Neural cell (in vitro differentiated cells): Measurements from ENCODE around the gene NPLOC4. TPM values are rescaled to one million over a fixed set of nuclear protein-coding genes. Genes with fewer than 3 reads are reported as not detected.

Experiments
- H2AFZ ChIP-seq: fragments of 200-600, 300-800 bp; sonication (generic), shearing (Covaris generic); 2 replicates; pipeline ENCODE4 v1.6.0; 2014; ENCODE audit warnings: low read depth, mild to moderate bottlenecking, antibody characterized with exemption, low read length, moderate library complexity
- H3F3A ChIP-seq: fragments of 200-600 bp; shearing (Covaris generic); 2 replicates; pipeline ENCODE4 v1.6.1; 2016; ENCODE audit warnings: mild to moderate bottlenecking, moderate library complexity, mixed read lengths, antibody characterized with exemption, low read length; ENCODE audit not compliant: insufficient read depth, poor library complexity, severe bottlenecking
- H3K27ac ChIP-seq: fragments of 200-600, 300-800 bp; sonication (generic), shearing (Covaris generic); 2 replicates; pipeline ENCODE4 v1.5.1; 2014; ENCODE audit warnings: mild to moderate bottlenecking, low read length, moderate library complexity
- H3K27me3 ChIP-seq: fragments of 300-800, 200-600 bp; sonication (generic), shearing (Covaris generic); 2 replicates; pipeline ENCODE4 v1.6.0; 2014; ENCODE audit warnings: mild to moderate bottlenecking, low read depth, low read length, moderate library complexity; ENCODE audit not compliant: insufficient read depth
- H3K36me3 ChIP-seq: fragments of 300-800, 200-600 bp; sonication (generic), shearing (Covaris generic); 2 replicates; pipeline ENCODE4 v1.5.1; 2014; ENCODE audit warnings: mild to moderate bottlenecking, antibody characterized with exemption, low read length, moderate library complexity; ENCODE audit not compliant: insufficient read depth
- H3K4me2 ChIP-seq: fragments of 300-800, 200-600 bp; sonication (generic), shearing (Covaris generic); 2 replicates; pipeline ENCODE4 v1.6.0; 2014; ENCODE audit warnings: mild to moderate bottlenecking, low read length
- H3K4me3 ChIP-seq: fragments of 300-800, 200-600 bp; sonication (generic), shearing (Covaris generic); 2 replicates; pipeline ENCODE4 v1.5.1; 2014; ENCODE audit warnings: mild to moderate bottlenecking, low read length, moderate library complexity
- H3K79me2 ChIP-seq: fragments of 200-600 bp; shearing (Covaris generic); replicated peaks from 2 replicates; pipeline ENCODE4 v1.6.0; 2014; ENCODE audit warnings: mild to moderate bottlenecking, low read length, moderate library complexity; ENCODE audit not compliant: insufficient read depth
- H3K9ac ChIP-seq: fragments of 300-800, 200-600 bp; sonication (generic), shearing (Covaris generic); 2 replicates; pipeline ENCODE4 v1.6.1; 2016; ENCODE audit warnings: mild to moderate bottlenecking, low read length, mixed read lengths
- H3K9me2 ChIP-seq: fragments of 200-600 bp; shearing (Covaris generic); 2 replicates; pipeline ENCODE4 v1.6.1; 2016; ENCODE audit warnings: mild to moderate bottlenecking, low read length, mixed read lengths; ENCODE audit not compliant: insufficient read depth
- H3K9me3 ChIP-seq: fragments of 200-600, 300-800 bp; sonication (generic), shearing (Covaris generic); 2 replicates; pipeline ENCODE4 v1.6.1; 2016; ENCODE audit warnings: mild to moderate bottlenecking, mixed run types, low read length, moderate library complexity, mixed read lengths
- H4K20me1 ChIP-seq: fragments of 200-600 bp; shearing (Covaris generic); 2 replicates; pipeline ENCODE4 v1.6.1; 2016; ENCODE audit warnings: mild to moderate bottlenecking, mixed run types; ENCODE audit not compliant: insufficient read depth
- CTCF ChIP-seq: fragments of 450-650 bp; IDR thresholded peaks from 2 replicates; pipeline ENCODE4 v1.5.1; 2014; ENCODE audit warnings: antibody characterized with exemption, mild to moderate bottlenecking, moderate library complexity; ENCODE audit not compliant: poor library complexity, severe bottlenecking
- EP300 ChIP-seq: fragments of 450-650 bp; conservative IDR thresholded peaks from 2 replicates; pipeline ENCODE4 v1.6.1; 2014; ENCODE audit warnings: antibody characterized with exemption, mild to moderate bottlenecking, moderate library complexity; ENCODE audit not compliant: poor library complexity, severe bottlenecking
- EZH2 ChIP-seq: fragments of 200-600, 300-800 bp; shearing (Covaris generic), sonication (generic); IDR thresholded peaks from 2 replicates; pipeline ENCODE4 v1.6.1; 2014; ENCODE audit warnings: antibody characterized with exemption, low read length, borderline replicate concordance, mild to moderate bottlenecking; ENCODE audit not compliant: insufficient read depth, poor library complexity, severe bottlenecking
- MXI1 ChIP-seq: fragments of 450-650 bp; conservative IDR thresholded peaks from 2 replicates; pipeline ENCODE4 v1.6.1; 2014; ENCODE audit warnings: antibody characterized with exemption, mild to moderate bottlenecking; ENCODE audit not compliant: poor library complexity, severe bottlenecking
- POLR2AphosphoS5 ChIP-seq: IDR thresholded peaks from 2 replicates; pipeline ENCODE4 v1.6.1; 2012
- RAD21 ChIP-seq: fragments of 450-650 bp; conservative IDR thresholded peaks from 2 replicates; pipeline ENCODE4 v1.6.1; 2014; ENCODE audit warnings: antibody characterized with exemption, mild to moderate bottlenecking, moderate library complexity
- SMC3 ChIP-seq: fragments of 450-650 bp; conservative IDR thresholded peaks from 2 replicates; pipeline ENCODE4 v1.6.1; 2014; ENCODE audit warnings: antibody characterized with exemption, mild to moderate bottlenecking, moderate library complexity; ENCODE audit not compliant: poor library complexity
- TAF1 ChIP-seq: IDR thresholded peaks from 2 replicates; pipeline ENCODE4 v1.6.1; 2012; ENCODE audit warnings: low read depth
- polyA plus RNA-seq: library from polyadenylated mRNA; depleted of rRNA; stranded (reverse); fragments of >200 nt; gene quantifications from 2 replicates; pipeline ENCODE4 v1.2.3, GENCODE V29; 2014
- TF ChIP-seq, protein P1 (sequence below): IDR thresholded peaks from 2 replicates; pipeline ENCODE4 v1.6.1; 2012; ENCODE audit warnings: borderline replicate concordance

Gene NPLOC4
- polyA plus RNA-seq, 1 donor from 2014 or later: 32.3 TPM

- H3F3A ChIP-seq: no peaks in the 10 kb centered on the region
- no peak overlapping the region for H2AFZ ChIP-seq
- no peak overlapping the region for H3K27ac ChIP-seq
- no peak overlapping the region for H3K9ac ChIP-seq
- peaks cover 13% of the 10 kb centered on the region for H3K36me3 ChIP-seq
- no peak overlapping the region for H3K4me3 ChIP-seq
- no peaks in the 10 kb centered on the region for H3K9me3 ChIP-seq
- H4K20me1 ChIP-seq: no peaks in the 10 kb centered on the region
- no peak for TF ChIP-seq EP300
- TF ChIP-seq, protein P1, sequence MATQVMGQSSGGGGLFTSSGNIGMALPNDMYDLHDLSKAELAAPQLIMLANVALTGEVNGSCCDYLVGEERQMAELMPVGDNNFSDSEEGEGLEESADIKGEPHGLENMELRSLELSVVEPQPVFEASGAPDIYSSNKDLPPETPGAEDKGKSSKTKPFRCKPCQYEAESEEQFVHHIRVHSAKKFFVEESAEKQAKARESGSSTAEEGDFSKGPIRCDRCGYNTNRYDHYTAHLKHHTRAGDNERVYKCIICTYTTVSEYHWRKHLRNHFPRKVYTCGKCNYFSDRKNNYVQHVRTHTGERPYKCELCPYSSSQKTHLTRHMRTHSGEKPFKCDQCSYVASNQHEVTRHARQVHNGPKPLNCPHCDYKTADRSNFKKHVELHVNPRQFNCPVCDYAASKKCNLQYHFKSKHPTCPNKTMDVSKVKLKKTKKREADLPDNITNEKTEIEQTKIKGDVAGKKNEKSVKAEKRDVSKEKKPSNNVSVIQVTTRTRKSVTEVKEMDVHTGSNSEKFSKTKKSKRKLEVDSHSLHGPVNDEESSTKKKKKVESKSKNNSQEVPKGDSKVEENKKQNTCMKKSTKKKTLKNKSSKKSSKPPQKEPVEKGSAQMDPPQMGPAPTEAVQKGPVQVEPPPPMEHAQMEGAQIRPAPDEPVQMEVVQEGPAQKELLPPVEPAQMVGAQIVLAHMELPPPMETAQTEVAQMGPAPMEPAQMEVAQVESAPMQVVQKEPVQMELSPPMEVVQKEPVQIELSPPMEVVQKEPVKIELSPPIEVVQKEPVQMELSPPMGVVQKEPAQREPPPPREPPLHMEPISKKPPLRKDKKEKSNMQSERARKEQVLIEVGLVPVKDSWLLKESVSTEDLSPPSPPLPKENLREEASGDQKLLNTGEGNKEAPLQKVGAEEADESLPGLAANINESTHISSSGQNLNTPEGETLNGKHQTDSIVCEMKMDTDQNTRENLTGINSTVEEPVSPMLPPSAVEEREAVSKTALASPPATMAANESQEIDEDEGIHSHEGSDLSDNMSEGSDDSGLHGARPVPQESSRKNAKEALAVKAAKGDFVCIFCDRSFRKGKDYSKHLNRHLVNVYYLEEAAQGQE: no peak
- TF ChIP-seq TAF1: no peak
- TF ChIP-seq MXI1: no peak
- no peak for TF ChIP-seq EZH2
- no peak for TF ChIP-seq RAD21
- TF ChIP-seq POLR2AphosphoS5: no peak
- TF ChIP-seq SMC3: no peak
- no peak for TF ChIP-seq CTCF
- no peak overlapping the region for H3K4me2 ChIP-seq
- H3K79me2 ChIP-seq: peaks cover 7% of the 10 kb centered on the region
- H3K9me2 ChIP-seq: no peaks in the 10 kb centered on the region
- H3K27me3 ChIP-seq: no peaks in the 10 kb centered on the region
Measured at GRCh38 chr17:81616877-81617276, 20.0 kb downstream of the NPLOC4 start.

GRCh38 chr17:81615401-81615930, 21.4 kb downstream of the NPLOC4 start:
- H3K4me2 ChIP-seq: no peak overlapping the region
- peaks cover 5% of the 10 kb centered on the region for H3K36me3 ChIP-seq
- no peak overlapping the region for H2AFZ ChIP-seq
- peaks cover 7% of the 10 kb centered on the region for H3K79me2 ChIP-seq
- H3K27ac ChIP-seq: no peak overlapping the region
- no peaks in the 10 kb centered on the region for H3K27me3 ChIP-seq
- H3K9me2 ChIP-seq: no peaks in the 10 kb centered on the region
- no peak for TF ChIP-seq MXI1
- no peak for TF ChIP-seq EZH2
- no peak for TF ChIP-seq CTCF
- no peak for TF ChIP-seq RAD21
- no peak for TF ChIP-seq SMC3
- TF ChIP-seq POLR2AphosphoS5: no peak
- TF ChIP-seq, protein P1: no peak
- H3F3A ChIP-seq: no peaks in the 10 kb centered on the region
- no peak overlapping the region for H3K9ac ChIP-seq
- H3K9me3 ChIP-seq: no peaks in the 10 kb centered on the region
- no peaks in the 10 kb centered on the region for H4K20me1 ChIP-seq
- no peak overlapping the region for H3K4me3 ChIP-seq
